LNCaP clone FGC (cell line): Measurements from ENCODE around the gene OTOGL.

Experiments used
- DNase-seq: peaks from one replicate; pipeline ENCODE4 v3.0.0-alpha.2; 2011; ENCODE audit warnings: low read depth
- H3K4me3 ChIP-seq: 2 replicates; pipeline ENCODE4 v1.5.1; 2011; ENCODE audit warnings: mild to moderate bottlenecking, low read depth, low read length, control low read depth
- TF ChIP-seq, protein P1 (sequence below): IDR thresholded peaks from 2 replicates; pipeline ENCODE4 v1.5.1; 2012; ENCODE audit warnings: mild to moderate bottlenecking; ENCODE audit not compliant: control insufficient read depth, insufficient read depth; ENCODE audit errors: extremely low read depth

OTOGL gene

DNA sequence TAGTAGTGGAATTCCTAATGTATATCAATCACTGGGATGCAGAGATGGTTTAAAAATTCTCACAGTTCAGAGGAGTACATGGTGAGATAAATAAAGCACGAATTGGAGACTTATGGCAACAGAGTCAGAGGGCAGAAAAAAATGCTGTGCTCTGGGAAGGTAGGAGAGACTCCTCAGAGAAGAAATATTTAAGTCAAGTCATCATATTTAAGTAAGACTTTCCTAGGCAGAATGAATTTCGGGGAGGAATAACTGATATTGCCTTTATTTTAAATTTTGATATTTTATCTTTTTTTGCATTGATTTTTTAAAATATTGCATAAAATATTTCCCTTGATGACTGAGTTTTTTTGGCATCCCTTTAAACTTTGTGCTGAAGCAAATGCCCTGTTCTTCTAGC, 67.4 kb downstream of the OTOGL start:
- DNase-seq = no peak
- no peak overlapping the region for H3K4me3 ChIP-seq
- TF ChIP-seq, protein P1, sequence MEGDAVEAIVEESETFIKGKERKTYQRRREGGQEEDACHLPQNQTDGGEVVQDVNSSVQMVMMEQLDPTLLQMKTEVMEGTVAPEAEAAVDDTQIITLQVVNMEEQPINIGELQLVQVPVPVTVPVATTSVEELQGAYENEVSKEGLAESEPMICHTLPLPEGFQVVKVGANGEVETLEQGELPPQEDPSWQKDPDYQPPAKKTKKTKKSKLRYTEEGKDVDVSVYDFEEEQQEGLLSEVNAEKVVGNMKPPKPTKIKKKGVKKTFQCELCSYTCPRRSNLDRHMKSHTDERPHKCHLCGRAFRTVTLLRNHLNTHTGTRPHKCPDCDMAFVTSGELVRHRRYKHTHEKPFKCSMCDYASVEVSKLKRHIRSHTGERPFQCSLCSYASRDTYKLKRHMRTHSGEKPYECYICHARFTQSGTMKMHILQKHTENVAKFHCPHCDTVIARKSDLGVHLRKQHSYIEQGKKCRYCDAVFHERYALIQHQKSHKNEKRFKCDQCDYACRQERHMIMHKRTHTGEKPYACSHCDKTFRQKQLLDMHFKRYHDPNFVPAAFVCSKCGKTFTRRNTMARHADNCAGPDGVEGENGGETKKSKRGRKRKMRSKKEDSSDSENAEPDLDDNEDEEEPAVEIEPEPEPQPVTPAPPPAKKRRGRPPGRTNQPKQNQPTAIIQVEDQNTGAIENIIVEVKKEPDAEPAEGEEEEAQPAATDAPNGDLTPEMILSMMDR = no peak

GRCh38 chr12:80168936-80169335, 69.6 kb downstream of the OTOGL start:
- TF ChIP-seq, protein P1 = no peak
- DNase-seq = no peak
- H3K4me3 ChIP-seq = no peak overlapping the region

GRCh38 chr12:80170915-80171314, 71.6 kb downstream of the OTOGL start:
- H3K4me3 ChIP-seq = no peak overlapping the region
- DNase-seq = no peak
- TF ChIP-seq, protein P1 = no peak

- no peak overlapping the region for H3K4me3 ChIP-seq
- TF ChIP-seq, protein P1 = no peak
- DNase-seq = no peak
Measured at GRCh38 chr12:80173083-80173864, 73.9 kb downstream of the OTOGL start.

DNA sequence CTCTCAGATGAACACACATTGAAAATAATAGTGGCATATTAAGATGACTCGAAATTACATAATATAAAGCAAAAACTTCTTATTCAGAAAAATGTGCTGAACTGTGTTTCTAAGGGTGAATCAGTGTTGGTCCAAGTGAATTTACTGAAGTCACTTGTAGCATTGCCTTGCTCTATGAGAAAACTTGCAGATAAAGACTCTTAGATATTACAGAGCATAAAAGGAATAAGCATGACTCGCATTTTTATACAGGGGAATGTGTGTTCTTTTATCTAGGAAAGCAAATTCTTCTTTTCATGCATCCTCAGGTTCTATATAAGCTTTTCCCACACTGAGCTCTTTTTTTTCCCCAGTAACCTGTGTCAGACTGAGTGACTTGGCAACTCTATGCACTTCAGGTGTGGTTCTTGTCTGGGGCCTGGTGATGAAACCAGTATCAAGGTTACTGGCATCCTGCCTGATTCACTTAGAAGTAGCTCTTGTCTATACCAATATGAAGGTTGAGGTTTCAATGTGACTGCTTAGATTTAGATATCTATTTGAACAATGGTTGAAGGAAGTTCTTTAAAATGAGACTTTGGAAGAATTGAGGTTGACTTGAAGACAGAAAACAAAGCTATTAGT, 76.1 kb downstream of the OTOGL start:
- DNase-seq = no peak
- no peak overlapping the region for H3K4me3 ChIP-seq
- TF ChIP-seq, protein P1 = no peak

DNA sequence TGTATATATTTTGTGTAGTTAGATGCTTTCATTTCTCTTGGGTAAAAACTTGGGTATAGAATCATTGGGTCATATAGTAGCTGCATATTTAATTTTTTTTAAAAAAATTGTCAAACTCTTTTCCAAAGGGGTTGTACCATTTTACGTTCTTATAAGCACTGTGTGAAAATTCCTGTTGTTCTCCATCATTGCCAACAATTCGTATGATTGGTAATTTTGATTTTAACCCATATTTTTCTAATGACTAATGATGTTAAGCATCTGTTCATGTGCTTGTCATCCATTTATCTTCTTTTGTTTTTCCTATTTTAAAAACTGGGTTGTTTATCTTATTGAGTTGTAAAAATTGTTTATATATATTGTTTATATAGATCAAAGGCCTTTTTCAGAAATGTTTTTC, 77.4 kb downstream of the OTOGL start:
- no peak for DNase-seq

More for the DNA sequence above, 77.4 kb downstream of the OTOGL start:
- no peak overlapping the region for H3K4me3 ChIP-seq
- TF ChIP-seq, protein P1 = no peak
